T-cell (primary cell): Measurements from ENCODE around the gene KLHL40. TPM values are rescaled to one million over a fixed set of nuclear protein-coding genes. Genes with fewer than 3 reads are reported as not detected.
A peak's percentile ranks its signal among the peaks of the same experiment; 100 is the strongest.

ENCODE experiments used
- ATAC-seq, 4 experiments: fragments of 200-7000 bp in 3 of 4; fragments of 150-1000 bp in 1 of 4; cut with Tn5 transposase; replicated peaks in 1 of 4; 1 replicate in 3 of 4; 2 replicates in 1 of 4; pipeline ENCODE4 v1.10.0; 2021; ENCODE audit warnings: moderate library complexity in 3 of 4, mild to moderate bottlenecking in 2 of 4, moderate number of reproducible peaks in 1 of 4
- CTCF ChIA-PET, 2 donors: fragments of 300-600 bp; sonication (Branson Sonifier 250); formaldehyde crosslinking; loops; one replicate each; lab custom pipeline; 2022; ENCODE audit warnings: antibody characterized with exemption in 2 of 2; lab: Charles Lee
- POLR2A ChIA-PET, 2 donors: fragments of 300-600 bp; sonication (Branson Sonifier 250); formaldehyde crosslinking; loops; one replicate each; lab custom pipeline; 2022; ENCODE audit warnings: antibody characterized with exemption in 2 of 2; lab: Charles Lee
- DNase-seq, 35 experiments: peaks; one replicate each; pipeline versions ENCODE4 v3.0.0 to v3.0.0-alpha.2; 2013 to 2023
- H3K27ac ChIP-seq: one replicate; pipeline ENCODE4 v1.5.1; 2013; ENCODE audit warnings: low read length
- H3K27me3 ChIP-seq, 2 experiments: replicated peaks in 1 of 2; 1 replicate in 1 of 2; 2 replicates in 1 of 2; pipeline versions ENCODE4 v1.6.1 to v1.7.0; 2013; ENCODE audit warnings: low read length in 1 of 2, mixed read lengths in 1 of 2; ENCODE audit not compliant: control insufficient read depth in 2 of 2, insufficient read depth in 2 of 2; ENCODE audit errors: extremely low read depth in 1 of 2
- H3K36me3 ChIP-seq, 2 donors: 1 replicate in 1 of 2; 2 replicates in 1 of 2; pipeline versions ENCODE4 v1.6.1 to v1.7.0; 2013; ENCODE audit warnings: low read length in 1 of 2; ENCODE audit not compliant: control insufficient read depth in 2 of 2, insufficient read depth in 1 of 2; ENCODE audit errors: extremely low read depth in 1 of 2
- H3K4me1 ChIP-seq, 2 experiments: 1 replicate in 1 of 2; 2 replicates in 1 of 2; pipeline versions ENCODE4 v1.6.1 to v1.7.0; 2013; ENCODE audit warnings: low read length in 2 of 2, mixed read lengths in 1 of 2; ENCODE audit not compliant: insufficient read depth in 2 of 2, control insufficient read depth in 1 of 2; ENCODE audit errors: extremely low read depth in 1 of 2
- H3K4me3 ChIP-seq, 2 donors: 1 replicate in 1 of 2; 2 replicates in 1 of 2; pipeline versions ENCODE4 v1.5.1 to v1.7.0; 2013; ENCODE audit warnings: mild to moderate bottlenecking in 2 of 2, low read length in 1 of 2, moderate library complexity in 1 of 2; ENCODE audit not compliant: control insufficient read depth in 1 of 2; ENCODE audit errors: extremely low read depth in 1 of 2
- H3K9me3 ChIP-seq: 2 replicates; pipeline ENCODE4 v1.7.0; 2013
- H3K27ac Mint-ChIP-seq, 2 donors: one replicate each; pipeline ENCODE4 v1.8.0; 2020 to 2021; ENCODE audit warnings: mild to moderate bottlenecking in 2 of 2, mixed read lengths in 2 of 2
- H3K27me3 Mint-ChIP-seq, 2 donors: one replicate each; pipeline ENCODE4 v1.8.0; 2021 to 2022; ENCODE audit warnings: mixed read lengths in 2 of 2
- H3K36me3 Mint-ChIP-seq: one replicate; pipeline ENCODE4 v1.8.0; 2021; ENCODE audit warnings: mixed read lengths
- H3K4me1 Mint-ChIP-seq, 3 donors: one replicate each; pipeline ENCODE4 v1.8.0; 2020 to 2022; ENCODE audit warnings: mixed read lengths in 3 of 3, mild to moderate bottlenecking in 1 of 3
- H3K4me3 Mint-ChIP-seq, 3 donors: one replicate each; pipeline ENCODE4 v1.8.0; 2020 to 2022; ENCODE audit warnings: mild to moderate bottlenecking in 3 of 3, mixed read lengths in 3 of 3, moderate library complexity in 3 of 3
- H3K9me3 Mint-ChIP-seq, 3 donors: one replicate each; pipeline ENCODE4 v1.8.0; 2020 to 2022; ENCODE audit warnings: mixed read lengths in 3 of 3
- WGBS: methylation state at CpG from one replicate; pipeline ENCODE4 v1.1.5; 2013; ENCODE audit warnings: missing lambda C conversion rate; ENCODE audit not compliant: insufficient coverage; 5-methylcytosine and 5-hydroxymethylcytosine counted together
- total RNA-seq, 35 experiments: library from RNA in 6 of 35; stranded (reverse) in 6 of 35; fragments of 120-200 nt in 1 of 35; gene quantifications; one replicate each; pipeline versions ENCODE4 v1.2.1 to v1.2.4 and lab custom pipeline; 2013 to 2026

The KLHL40 gene
- total RNA-seq, result not detected
- 0.13 TPM for total RNA-seq (2013)
- total RNA-seq (lab: John Stamatoyannopoulos, UW), result 0 to 0.07 (median 0) reads per million in 29 experiments

- H3K4me1 ChIP-seq, result peaks cover 0 to 4% of the 10 kb centered on the region in 2 experiments
- no peak within 1 kb of the TSS for H3K27ac Mint-ChIP-seq
- ChIA-PET POLR2A (no interaction called here), CTCF (no interaction called here)
- no peaks in the 10 kb centered on the region for H3K36me3 ChIP-seq
- H3K27ac ChIP-seq, result no peak within 1 kb of the TSS
- H3K4me1 Mint-ChIP-seq, result peaks cover 0 to 2% (median 2%) of the 10 kb centered on the region in 3 donors
- no peaks in the 10 kb centered on the region for H3K36me3 Mint-ChIP-seq
- H3K27me3 ChIP-seq, result peaks cover 0 to 40% of the 10 kb centered on the region in 2 experiments
- H3K4me3 Mint-ChIP-seq, result peak within 1 kb of the TSS in 2 of 3 donors; percentile 22 to 30
- H3K27me3 Mint-ChIP-seq, result peaks cover 22 to 34% of the 10 kb centered on the region in 2 donors
- DNase-seq (no peak), ATAC-seq (no peak)
- WGBS, result 49% methylated on average over 33 of the region's 34 CpGs
- H3K9me3 ChIP-seq, result no peaks in the 10 kb centered on the region
- no peak within 1 kb of the TSS for H3K4me3 ChIP-seq
- no peaks in the 10 kb centered on the region for H3K9me3 Mint-ChIP-seq
These were observed at the start of gene KLHL40 for GRCh38 chr3:42685363-42685881. Gene KLHL40 (plus strand): TSS chr3:42685537. CDS start chr3:42685619, 82 bp downstream.

DNA sequence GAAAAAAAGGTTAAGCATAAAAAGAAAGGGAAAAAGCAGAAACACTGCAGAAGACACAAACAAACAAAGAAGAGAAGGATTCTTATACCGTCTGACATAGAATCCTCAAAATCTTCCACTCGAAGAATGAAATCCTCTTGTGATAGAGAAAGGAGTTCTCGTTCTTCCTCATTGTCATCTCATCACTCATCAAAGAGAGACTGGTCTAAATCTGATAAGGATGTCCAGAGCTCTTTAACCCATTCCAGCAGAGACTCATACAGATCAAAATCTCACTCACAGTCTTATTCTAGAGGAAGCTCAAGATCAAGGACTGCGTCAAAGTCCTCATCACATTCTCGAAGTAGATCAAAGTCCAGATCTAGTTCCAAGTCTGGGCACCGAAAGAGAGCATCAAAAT lies 48.3 kb upstream of the KLHL40 start:
- Histone ChIP-seq H3K27ac (peak overlapping the region; percentile 88), H3K9me3 (no peaks in the 10 kb centered on the region), H3K4me1 (peaks cover 0 to 19% of the 10 kb centered on the region in 2 experiments), H3K4me3 (no peak overlapping the region), H3K27me3 (no peaks in the 10 kb centered on the region), H3K36me3 (peaks cover 6 to 71% of the 10 kb centered on the region in 2 donors)
- DNase-seq (no peak), ATAC-seq (no peak)
- no peaks in the 10 kb centered on the region for H3K9me3 Mint-ChIP-seq
- CTCF ChIA-PET, result interaction anchor here in 1 of 2 donors (1.3 to 1.5 kb wide), 2 partner anchors 23 to 24 kb away, joined by 4 read pairs; no protein-coding TSS in a partner anchor
- no peak overlapping the region for H3K4me3 Mint-ChIP-seq
- H3K27ac Mint-ChIP-seq, result no peak overlapping the region
- POLR2A ChIA-PET, result interaction anchor here in 1 of 2 donors (0.9 to 1.2 kb wide), 3 partner anchors 15 to 60 kb away, joined by 3 to 5 read pairs (median 4); no protein-coding TSS in a partner anchor
- 80% methylated on average over 2 of the region's 6 CpGs for WGBS
- peaks cover 0 to 12% (median 12%) of the 10 kb centered on the region in 3 donors for H3K4me1 Mint-ChIP-seq
- no peaks in the 10 kb centered on the region for H3K27me3 Mint-ChIP-seq
- peaks cover 26% of the 10 kb centered on the region for H3K36me3 Mint-ChIP-seq

DNA sequence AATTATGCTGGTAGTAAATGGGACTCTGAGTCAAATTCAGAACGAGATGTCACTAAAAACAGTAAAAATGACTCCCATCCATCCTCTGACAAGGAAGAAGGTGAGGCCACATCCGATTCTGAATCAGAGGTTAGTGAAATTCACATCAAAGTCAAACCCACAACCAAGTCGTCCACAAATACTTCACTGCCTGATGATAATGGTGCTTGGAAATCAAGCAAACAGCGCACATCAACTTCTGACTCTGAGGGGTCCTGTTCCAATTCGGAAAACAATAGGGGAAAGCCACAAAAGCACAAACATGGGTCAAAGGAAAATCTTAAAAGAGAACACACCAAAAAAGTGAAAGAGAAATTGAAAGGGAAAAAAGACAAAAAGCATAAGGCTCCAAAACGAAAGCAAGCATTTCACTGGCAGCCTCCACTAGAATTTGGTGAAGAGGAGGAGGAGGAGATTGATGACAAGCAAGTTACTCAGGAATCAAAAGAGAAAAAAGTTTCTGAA lies 46.9 kb upstream of the KLHL40 start:
- Mint-ChIP-seq H3K4me3 (no peak overlapping the region), H3K27ac (no peak overlapping the region), H3K4me1 (peaks cover 0 to 15% (median 12%) of the 10 kb centered on the region in 3 donors), H3K27me3 (no peaks in the 10 kb centered on the region), H3K9me3 (no peaks in the 10 kb centered on the region), H3K36me3 (peaks cover 35% of the 10 kb centered on the region)
- H3K36me3 ChIP-seq, result peaks cover 10 to 70% of the 10 kb centered on the region in 2 donors
- H3K27me3 ChIP-seq, result no peaks in the 10 kb centered on the region
- H3K27ac ChIP-seq, result peak overlapping the region; percentile 88
- no CpG with 5 or more reads among the region's 6 CpGs for WGBS
- no peaks in the 10 kb centered on the region for H3K9me3 ChIP-seq
- peak in 13 of 35 experiments; percentile 14 to 63 (median 24) for DNase-seq
- H3K4me1 ChIP-seq, result peaks cover 0 to 19% of the 10 kb centered on the region in 2 experiments
- peak; percentile 80 to 89 (median 84) for ATAC-seq
- ChIA-PET POLR2A (no interaction called here), CTCF (no interaction called here)
- peak overlapping the region in 1 of 2 donors; percentile 40 for H3K4me3 ChIP-seq

DNA sequence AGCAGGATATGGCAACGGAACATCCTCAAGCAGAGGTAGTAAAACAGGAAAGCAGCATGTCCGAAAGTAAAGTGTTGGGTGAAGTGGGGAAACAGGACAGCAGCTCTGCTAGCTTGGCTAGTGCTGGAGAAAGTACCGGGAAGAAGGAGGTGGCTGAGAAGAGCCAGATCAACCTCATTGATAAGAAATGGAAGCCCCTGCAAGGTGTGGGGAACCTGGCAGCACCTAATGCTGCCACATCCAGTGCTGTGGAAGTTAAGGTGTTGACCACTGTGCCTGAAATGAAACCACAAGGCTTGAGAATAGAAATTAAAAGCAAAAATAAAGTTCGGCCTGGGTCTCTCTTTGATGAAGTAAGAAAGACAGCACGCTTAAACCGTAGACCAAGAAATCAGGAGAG lies 46.1 kb upstream of the KLHL40 start:
- Mint-ChIP-seq H3K27me3 (no peaks in the 10 kb centered on the region), H3K4me3 (peak overlapping the region in 1 of 3 donors; percentile 7), H3K27ac (no peak overlapping the region), H3K9me3 (no peaks in the 10 kb centered on the region), H3K36me3 (peaks cover 32% of the 10 kb centered on the region), H3K4me1 (peaks cover 0 to 15% (median 12%) of the 10 kb centered on the region in 3 donors)
- ChIA-PET CTCF (no interaction called here), POLR2A (no interaction called here)
- Histone ChIP-seq H3K27me3 (no peaks in the 10 kb centered on the region), H3K9me3 (no peaks in the 10 kb centered on the region), H3K36me3 (peaks cover 6 to 71% of the 10 kb centered on the region in 2 donors), H3K27ac (peak overlapping the region; percentile 88), H3K4me3 (peak overlapping the region in 1 of 2 donors; percentile 40), H3K4me1 (peaks cover 0 to 19% of the 10 kb centered on the region in 2 experiments)
- ATAC-seq (no peak), DNase-seq (no peak)
- WGBS, result 69% methylated on average over 6 of the region's 6 CpGs

DNA sequence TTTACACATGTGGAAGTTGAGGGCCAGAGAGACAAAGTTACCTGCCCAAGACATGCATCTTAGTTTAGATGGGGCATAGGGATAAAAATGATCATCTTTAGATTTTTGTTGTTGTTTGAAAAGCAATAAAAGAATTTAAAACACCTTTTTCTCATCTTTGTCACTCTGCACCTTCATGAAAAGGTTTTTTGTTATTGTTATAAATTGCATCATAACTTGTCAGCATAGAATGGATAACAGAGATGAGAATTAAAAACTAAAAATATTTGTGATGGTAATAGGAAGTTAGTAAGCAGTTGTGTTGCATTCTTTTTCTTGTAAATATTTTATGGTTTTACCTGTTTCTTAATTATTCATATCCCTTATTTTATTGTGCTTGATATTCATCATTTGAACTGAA lies 45.2 kb upstream of the KLHL40 start:
- peaks cover 39% of the 10 kb centered on the region for H3K36me3 Mint-ChIP-seq
- peak overlapping the region; percentile 74 to 84 for H3K27ac Mint-ChIP-seq
- Histone ChIP-seq H3K4me3 (no peak overlapping the region), H3K9me3 (no peaks in the 10 kb centered on the region), H3K27me3 (no peaks in the 10 kb centered on the region), H3K4me1 (peaks cover 0 to 19% of the 10 kb centered on the region in 2 experiments), H3K27ac (peak overlapping the region; percentile 88), H3K36me3 (peaks cover 6 to 73% of the 10 kb centered on the region in 2 donors)
- H3K27me3 Mint-ChIP-seq, result no peaks in the 10 kb centered on the region
- CTCF ChIA-PET, result no interaction called here
- H3K4me1 Mint-ChIP-seq, result peaks cover 7 to 13% (median 12%) of the 10 kb centered on the region in 3 donors
- H3K4me3 Mint-ChIP-seq, result no peak overlapping the region
- POLR2A ChIA-PET, result no interaction called here
- ATAC-seq (no peak), DNase-seq (no peak)
- no peaks in the 10 kb centered on the region for H3K9me3 Mint-ChIP-seq

GRCh38 chr3:42640771-42641370 lies 44.5 kb upstream of the KLHL40 start:
- no peak overlapping the region for H3K4me3 Mint-ChIP-seq

More at GRCh38 chr3:42640771-42641370, 44.5 kb upstream of the KLHL40 start:
- no peak overlapping the region for H3K27ac ChIP-seq
- H3K27me3 Mint-ChIP-seq, result no peaks in the 10 kb centered on the region
- H3K36me3 Mint-ChIP-seq, result peaks cover 38% of the 10 kb centered on the region
- no peaks in the 10 kb centered on the region for H3K9me3 Mint-ChIP-seq
- H3K9me3 ChIP-seq, result no peaks in the 10 kb centered on the region
- no CpG with 5 or more reads among the region's 6 CpGs for WGBS
- peaks cover 6 to 66% of the 10 kb centered on the region in 2 donors for H3K36me3 ChIP-seq
- peaks cover 0 to 19% of the 10 kb centered on the region in 2 experiments for H3K4me1 ChIP-seq
- peaks cover 7 to 12% (median 12%) of the 10 kb centered on the region in 3 donors for H3K4me1 Mint-ChIP-seq
- no peak overlapping the region for H3K4me3 ChIP-seq
- no peaks in the 10 kb centered on the region for H3K27me3 ChIP-seq
- CTCF ChIA-PET, result no interaction called here
- ATAC-seq (peak in 2 of 4 experiments; percentile 21 to 42), DNase-seq (no peak)
- POLR2A ChIA-PET, result no interaction called here
- H3K27ac Mint-ChIP-seq, result peak overlapping the region; percentile 74 to 84
